ENCODE results near the gene ZBTB21. TPM values are rescaled to one million over a fixed set of nuclear protein-coding genes. Genes with fewer than 3 reads are reported as not detected.

ZBTB21 gene
- total and polyA plus RNA-seq, 9 of the 15 experiments (the other 6 are each of a cell fraction or from before 2014, with no cell fraction given): 2.2 to 15.2 (median 8.7) TPM

DNA sequence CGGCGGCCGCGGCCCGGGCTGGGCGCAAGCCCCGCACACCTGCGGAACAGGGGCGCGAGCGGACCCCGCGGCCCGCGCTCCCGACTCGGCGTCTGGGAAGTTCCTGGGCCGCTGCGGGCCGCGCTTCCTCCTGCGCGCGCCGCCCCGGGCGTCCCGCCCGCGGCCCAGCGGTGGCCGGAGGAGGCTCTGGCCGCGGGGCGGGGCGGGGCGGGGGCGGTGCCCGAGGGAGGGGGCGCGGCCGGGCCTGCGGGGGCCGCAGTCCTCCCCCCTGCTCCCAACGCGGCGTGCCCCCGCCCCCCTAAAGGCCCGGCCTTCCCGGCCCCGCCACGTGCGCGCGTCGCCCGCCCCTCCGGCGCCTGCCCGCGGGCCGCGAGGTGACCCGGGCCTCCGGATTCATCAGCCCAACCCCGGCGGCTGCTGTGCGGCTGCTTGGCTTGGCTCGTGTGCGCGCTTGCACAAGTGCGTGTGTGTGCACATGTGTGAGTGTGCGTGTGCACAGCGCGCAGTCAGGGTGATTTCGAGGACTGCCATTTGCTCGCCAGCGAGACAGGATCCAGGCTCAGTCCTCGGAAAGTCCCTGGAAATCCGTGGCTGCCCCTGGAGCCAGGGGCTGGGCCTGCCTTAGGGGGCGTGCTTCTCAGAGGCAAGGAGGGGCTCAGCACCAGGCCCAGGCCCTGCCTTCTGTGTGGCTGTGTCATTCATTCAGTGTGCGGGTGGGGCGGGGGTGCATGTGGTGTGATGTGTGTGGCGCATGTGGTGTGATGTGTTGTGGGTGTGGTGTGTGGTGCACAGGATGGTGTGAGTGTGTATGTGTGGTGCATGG is 56.1 kb downstream of the ZBTB21 start, which contains the start of gene C2CD2 (continued):
- TF ChIP-seq, protein P1, sequence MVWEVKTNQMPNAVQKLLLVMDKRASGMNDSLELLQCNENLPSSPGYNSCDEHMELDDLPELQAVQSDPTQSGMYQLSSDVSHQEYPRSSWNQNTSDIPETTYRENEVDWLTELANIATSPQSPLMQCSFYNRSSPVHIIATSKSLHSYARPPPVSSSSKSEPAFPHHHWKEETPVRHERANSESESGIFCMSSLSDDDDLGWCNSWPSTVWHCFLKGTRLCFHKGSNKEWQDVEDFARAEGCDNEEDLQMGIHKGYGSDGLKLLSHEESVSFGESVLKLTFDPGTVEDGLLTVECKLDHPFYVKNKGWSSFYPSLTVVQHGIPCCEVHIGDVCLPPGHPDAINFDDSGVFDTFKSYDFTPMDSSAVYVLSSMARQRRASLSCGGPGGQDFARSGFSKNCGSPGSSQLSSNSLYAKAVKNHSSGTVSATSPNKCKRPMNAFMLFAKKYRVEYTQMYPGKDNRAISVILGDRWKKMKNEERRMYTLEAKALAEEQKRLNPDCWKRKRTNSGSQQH (CRISPR knock-in tag; IDR thresholded peaks at IDR 0.05): no peak
- TF ChIP-seq ZNF584 (CRISPR knock-in tag; IDR thresholded peaks at IDR 0.05; ENCODE audit: low read depth) (no peak), ZNF445 (CRISPR knock-in tag; IDR thresholded peaks at IDR 0.05; ENCODE audit: low read depth) (no peak), POLR2G (IDR thresholded peaks at IDR 0.05; ENCODE audit: low read depth, low read length) (peak; percentile 83), DIDO1 (tag; IDR thresholded peaks at IDR 0.05; ENCODE audit: low read depth) (no peak), ZFP36 (IDR thresholded peaks at IDR 0.05; ENCODE audit: low read depth, low read length, partially characterized antibody) (no peak), WHSC1 (IDR thresholded peaks at IDR 0.05; ENCODE audit: low read length) (no peak), HNRNPL (IDR thresholded peaks at IDR 0.05; ENCODE audit: low read depth, low read length) (no peak), XRCC4 (IDR thresholded peaks at IDR 0.05; ENCODE audit: extremely low read depth, insufficient read depth, insufficient read length) (no peak), RBM15 (IDR thresholded peaks at IDR 0.05; ENCODE audit: insufficient read depth, low read length) (no peak), SMAD4 (CRISPR knock-in tag; conservative IDR thresholded peaks at IDR 0.05) (peak; percentile 56; the same call in 1 of the 2 replicates), MEF2D (tag; conservative IDR thresholded peaks at IDR 0.05; ENCODE audit: low read depth) (no peak), TRIM28 (IDR thresholded peaks at IDR 0.05) (no peak), KLF16 (IDR thresholded peaks at IDR 0.05) (no peak), MAFG (tag; conservative IDR thresholded peaks at IDR 0.05) (no peak), TGIF2 (CRISPR knock-in tag; IDR thresholded peaks at IDR 0.05) (no peak)
- TF ChIP-seq, protein P2, sequence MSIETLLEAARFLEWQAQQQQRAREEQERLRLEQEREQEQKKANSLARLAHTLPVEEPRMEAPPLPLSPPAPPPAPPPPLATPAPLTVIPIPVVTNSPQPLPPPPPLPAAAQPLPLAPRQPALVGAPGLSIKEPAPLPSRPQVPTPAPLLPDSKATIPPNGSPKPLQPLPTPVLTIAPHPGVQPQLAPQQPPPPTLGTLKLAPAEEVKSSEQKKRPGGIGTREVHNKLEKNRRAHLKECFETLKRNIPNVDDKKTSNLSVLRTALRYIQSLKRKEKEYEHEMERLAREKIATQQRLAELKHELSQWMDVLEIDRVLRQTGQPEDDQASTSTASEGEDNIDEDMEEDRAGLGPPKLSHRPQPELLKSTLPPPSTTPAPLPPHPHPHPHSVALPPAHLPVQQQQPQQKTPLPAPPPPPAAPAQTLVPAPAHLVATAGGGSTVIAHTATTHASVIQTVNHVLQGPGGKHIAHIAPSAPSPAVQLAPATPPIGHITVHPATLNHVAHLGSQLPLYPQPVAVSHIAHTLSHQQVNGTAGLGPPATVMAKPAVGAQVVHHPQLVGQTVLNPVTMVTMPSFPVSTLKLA (conservative IDR thresholded peaks at IDR 0.05): peak; percentile 78 to 84
- TF ChIP-seq, protein P3, sequence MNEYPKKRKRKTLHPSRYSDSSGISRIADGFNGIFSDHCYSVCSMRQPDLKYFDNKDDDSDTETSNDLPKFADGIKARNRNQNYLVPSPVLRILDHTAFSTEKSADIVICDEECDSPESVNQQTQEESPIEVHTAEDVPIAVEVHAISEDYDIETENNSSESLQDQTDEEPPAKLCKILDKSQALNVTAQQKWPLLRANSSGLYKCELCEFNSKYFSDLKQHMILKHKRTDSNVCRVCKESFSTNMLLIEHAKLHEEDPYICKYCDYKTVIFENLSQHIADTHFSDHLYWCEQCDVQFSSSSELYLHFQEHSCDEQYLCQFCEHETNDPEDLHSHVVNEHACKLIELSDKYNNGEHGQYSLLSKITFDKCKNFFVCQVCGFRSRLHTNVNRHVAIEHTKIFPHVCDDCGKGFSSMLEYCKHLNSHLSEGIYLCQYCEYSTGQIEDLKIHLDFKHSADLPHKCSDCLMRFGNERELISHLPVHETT (CRISPR knock-in tag; conservative IDR thresholded peaks at IDR 0.05 in 1 of 2, IDR thresholded peaks at IDR 0.05 in 1 of 2): no peak
- TF ChIP-seq, protein P4, sequence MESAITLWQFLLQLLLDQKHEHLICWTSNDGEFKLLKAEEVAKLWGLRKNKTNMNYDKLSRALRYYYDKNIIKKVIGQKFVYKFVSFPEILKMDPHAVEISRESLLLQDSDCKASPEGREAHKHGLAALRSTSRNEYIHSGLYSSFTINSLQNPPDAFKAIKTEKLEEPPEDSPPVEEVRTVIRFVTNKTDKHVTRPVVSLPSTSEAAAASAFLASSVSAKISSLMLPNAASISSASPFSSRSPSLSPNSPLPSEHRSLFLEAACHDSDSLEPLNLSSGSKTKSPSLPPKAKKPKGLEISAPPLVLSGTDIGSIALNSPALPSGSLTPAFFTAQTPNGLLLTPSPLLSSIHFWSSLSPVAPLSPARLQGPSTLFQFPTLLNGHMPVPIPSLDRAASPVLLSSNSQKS (CRISPR knock-in tag; IDR thresholded peaks at IDR 0.05): no peak
- TF ChIP-seq, protein P5, sequence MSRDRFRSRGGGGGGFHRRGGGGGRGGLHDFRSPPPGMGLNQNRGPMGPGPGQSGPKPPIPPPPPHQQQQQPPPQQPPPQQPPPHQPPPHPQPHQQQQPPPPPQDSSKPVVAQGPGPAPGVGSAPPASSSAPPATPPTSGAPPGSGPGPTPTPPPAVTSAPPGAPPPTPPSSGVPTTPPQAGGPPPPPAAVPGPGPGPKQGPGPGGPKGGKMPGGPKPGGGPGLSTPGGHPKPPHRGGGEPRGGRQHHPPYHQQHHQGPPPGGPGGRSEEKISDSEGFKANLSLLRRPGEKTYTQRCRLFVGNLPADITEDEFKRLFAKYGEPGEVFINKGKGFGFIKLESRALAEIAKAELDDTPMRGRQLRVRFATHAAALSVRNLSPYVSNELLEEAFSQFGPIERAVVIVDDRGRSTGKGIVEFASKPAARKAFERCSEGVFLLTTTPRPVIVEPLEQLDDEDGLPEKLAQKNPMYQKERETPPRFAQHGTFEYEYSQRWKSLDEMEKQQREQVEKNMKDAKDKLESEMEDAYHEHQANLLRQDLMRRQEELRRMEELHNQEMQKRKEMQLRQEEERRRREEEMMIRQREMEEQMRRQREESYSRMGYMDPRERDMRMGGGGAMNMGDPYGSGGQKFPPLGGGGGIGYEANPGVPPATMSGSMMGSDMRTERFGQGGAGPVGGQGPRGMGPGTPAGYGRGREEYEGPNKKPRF (IDR thresholded peaks at IDR 0.05; ENCODE audit: low read depth, low read length): no peak

All from K562 (cell line).